MM.1S (cell line): ENCODE data around the gene CALHM3.

Experiments used
- DNase-seq: peaks from one replicate; pipeline ENCODE4 v3.0.0-alpha.2; 2015
- H2AFZ ChIP-seq: fragments of 300-600 bp; sonication (generic); 2 replicates; pipeline ENCODE4 v1.6.0; 2016; ENCODE audit warnings: antibody characterized with exemption, low read length
- H3F3A ChIP-seq: fragments of 300-600 bp; sonication (generic); 2 replicates; pipeline ENCODE4 v1.6.1; 2016; ENCODE audit warnings: mild to moderate bottlenecking, antibody characterized with exemption, low read length, moderate library complexity, mixed read lengths; ENCODE audit not compliant: insufficient read depth
- H3K27ac ChIP-seq: fragments of 300-600 bp; sonication (generic); 2 replicates; pipeline ENCODE4 v1.5.1; 2016; ENCODE audit warnings: mild to moderate bottlenecking, low read length
- H3K27me3 ChIP-seq: fragments of 300-600 bp; sonication (generic); replicated peaks from 2 replicates; pipeline ENCODE4 v1.6.0; 2016; ENCODE audit warnings: low read length; ENCODE audit not compliant: insufficient read depth
- H3K36me3 ChIP-seq: fragments of 300-600 bp; sonication (generic); replicated peaks from 2 replicates; pipeline ENCODE4 v1.6.1; 2016; ENCODE audit warnings: mild to moderate bottlenecking, low read length, mixed read lengths; ENCODE audit not compliant: insufficient read depth
- H3K4me1 ChIP-seq: fragments of 300-600 bp; sonication (generic); 2 replicates; pipeline ENCODE4 v1.6.1; 2016; ENCODE audit warnings: low read length, mixed read lengths
- H3K4me2 ChIP-seq: fragments of 300-600 bp; sonication (generic); 2 replicates; pipeline ENCODE4 v1.6.0; 2016; ENCODE audit warnings: low read depth, low read length
- H3K4me3 ChIP-seq: fragments of 300-600 bp; sonication (generic); 2 replicates; pipeline ENCODE4 v1.5.1; 2016; ENCODE audit warnings: low read length, mixed read lengths
- H3K79me2 ChIP-seq: fragments of 300-600 bp; sonication (generic); 2 replicates; pipeline ENCODE4 v1.6.1; 2016; ENCODE audit warnings: mixed run types, low read length, mixed read lengths
- H3K9ac ChIP-seq: fragments of 300-600 bp; sonication (generic); 2 replicates; pipeline ENCODE4 v1.6.1; 2016; ENCODE audit warnings: low read length, mixed read lengths
- H3K9me2 ChIP-seq: fragments of 300-600 bp; sonication (generic); replicated peaks from 2 replicates; pipeline ENCODE4 v1.6.1; 2016; ENCODE audit warnings: mild to moderate bottlenecking, low read length, mixed read lengths; ENCODE audit not compliant: insufficient read depth
- H3K9me3 ChIP-seq: fragments of 300-600 bp; sonication (generic); replicated peaks from 2 replicates; pipeline ENCODE4 v1.6.1; 2016; ENCODE audit warnings: mild to moderate bottlenecking, low read length, mixed read lengths; ENCODE audit not compliant: insufficient read depth
- H4K20me1 ChIP-seq: fragments of 300-600 bp; sonication (generic); 2 replicates; pipeline ENCODE4 v1.6.1; 2016; ENCODE audit warnings: mild to moderate bottlenecking, low read length, moderate library complexity, mixed read lengths; ENCODE audit not compliant: insufficient read depth
- CTCF ChIP-seq: fragments of 300-600 bp; sonication (generic); IDR thresholded peaks from 2 replicates; pipeline ENCODE4 v1.5.1; 2016; ENCODE audit warnings: antibody characterized with exemption, low read length, mixed read lengths
- EZH2 ChIP-seq: fragments of 300-600 bp; sonication (generic); optimal IDR thresholded peaks from 2 replicates; pipeline ENCODE3; 2017; ENCODE audit warnings: low read depth, mild to moderate bottlenecking, antibody characterized with exemption, low read length, mixed read lengths
- EZH2phosphoT487 ChIP-seq: fragments of 300-600 bp; sonication (generic); IDR thresholded peaks from 2 replicates; pipeline ENCODE4 v1.6.1; 2018; ENCODE audit warnings: antibody characterized with exemption, low read length

The CALHM3 gene

DNA sequence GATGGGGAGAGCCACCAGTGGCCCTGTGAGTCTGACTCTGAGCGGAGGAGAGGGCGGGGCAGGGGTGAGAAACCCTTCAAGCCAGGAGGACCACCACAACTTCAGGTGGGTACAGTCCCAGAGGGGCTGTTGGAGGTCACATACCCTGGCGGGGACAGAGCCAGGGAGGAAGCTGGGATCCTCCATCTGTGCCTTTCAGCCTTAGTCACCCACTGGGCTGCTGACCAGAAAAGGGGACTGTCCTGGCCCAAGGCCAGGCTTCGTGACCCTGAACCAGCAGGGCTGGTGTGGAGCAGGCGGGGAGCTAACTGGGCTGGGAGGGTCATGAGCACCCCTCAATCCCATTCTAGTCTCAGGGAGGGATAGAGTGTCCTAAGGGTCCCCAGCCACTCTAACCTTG is 1.5 kb upstream of the CALHM3 start:
- Histone ChIP-seq H4K20me1 (no peaks in the 10 kb centered on the region), H3F3A (peaks cover 2% of the 10 kb centered on the region; the same call in 1 of the 2 replicates), H3K9me2 (no peaks in the 10 kb centered on the region), H3K36me3 (no peaks in the 10 kb centered on the region), H3K4me1 (peaks cover 9% of the 10 kb centered on the region), H3K27ac (no peak overlapping the region), H3K9ac (no peak overlapping the region), H3K4me2 (no peak overlapping the region), H3K27me3 (no peaks in the 10 kb centered on the region), H3K4me3 (no peak overlapping the region), H3K79me2 (no peaks in the 10 kb centered on the region), H3K9me3 (no peaks in the 10 kb centered on the region), H2AFZ (no peak overlapping the region)
- no peak for DNase-seq
- TF ChIP-seq CTCF (no peak), EZH2phosphoT487 (no peak), EZH2 (no peak)

- Histone ChIP-seq H3K9ac (no peak overlapping the region), H3K4me2 (no peak overlapping the region), H3K4me1 (peaks cover 9% of the 10 kb centered on the region), H3F3A (no peaks in the 10 kb centered on the region), H3K9me3 (no peaks in the 10 kb centered on the region), H3K79me2 (no peaks in the 10 kb centered on the region), H3K27me3 (no peaks in the 10 kb centered on the region), H2AFZ (no peak overlapping the region), H3K27ac (no peak overlapping the region), H4K20me1 (no peaks in the 10 kb centered on the region), H3K9me2 (no peaks in the 10 kb centered on the region), H3K4me3 (no peak overlapping the region), H3K36me3 (no peaks in the 10 kb centered on the region)
- no peak for DNase-seq
- TF ChIP-seq EZH2 (no peak), EZH2phosphoT487 (no peak), CTCF (no peak)
Measured at GRCh38 chr10:103478671-103479070, 369 bp downstream of the CALHM3 start.

DNA sequence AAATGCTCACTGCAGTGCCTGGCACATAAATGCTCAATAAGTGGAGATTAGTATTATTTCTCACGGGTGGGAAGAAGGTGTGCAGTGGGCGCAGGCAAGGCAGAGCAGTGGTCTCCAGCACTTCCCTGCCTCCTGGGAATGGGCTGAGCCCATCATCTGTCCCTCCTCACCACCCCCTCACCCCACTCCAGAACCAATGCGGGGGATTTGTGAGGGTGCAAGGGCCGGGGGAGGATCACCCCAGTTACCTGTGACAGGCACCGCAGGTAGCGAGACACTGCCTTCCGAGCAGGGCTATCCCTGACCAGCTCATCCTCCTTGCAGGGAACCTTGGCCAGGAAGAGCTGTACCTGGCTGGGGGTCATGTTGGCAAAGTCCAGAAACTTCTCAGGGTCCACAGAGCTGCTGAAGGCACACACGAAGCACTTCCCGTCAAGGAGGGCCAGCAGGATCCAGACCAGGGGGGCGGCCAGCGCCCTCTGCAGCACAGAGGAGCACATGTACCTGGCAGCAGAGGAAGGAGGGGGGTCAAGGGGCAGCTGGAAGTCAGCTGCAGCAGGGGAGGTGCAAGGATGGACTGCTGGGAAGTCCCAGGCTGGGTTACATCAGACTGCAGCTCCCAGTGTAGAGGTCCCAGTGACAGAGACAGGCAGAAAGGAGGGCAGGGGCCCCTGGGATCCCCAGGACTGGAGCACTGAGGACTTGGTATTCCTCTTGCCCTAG is 2.8 kb downstream of the CALHM3 start:
- TF ChIP-seq EZH2 (no peak), CTCF (peak; percentile 59)
- no peaks in the 10 kb centered on the region for H3K36me3 ChIP-seq
- H3F3A ChIP-seq = peaks cover 19% of the 10 kb centered on the region
- no peaks in the 10 kb centered on the region for H4K20me1 ChIP-seq
- H3K4me1 ChIP-seq = peaks cover 25% of the 10 kb centered on the region
- H3K27me3 ChIP-seq = no peaks in the 10 kb centered on the region
- no peak overlapping the region for H3K4me2 ChIP-seq
- H2AFZ ChIP-seq = peak overlapping the region; percentile 70
- H3K9ac ChIP-seq = no peak overlapping the region; the same call in 1 of the 2 replicates
- H3K79me2 ChIP-seq = no peaks in the 10 kb centered on the region
- H3K4me3 ChIP-seq = no peak overlapping the region
- no peaks in the 10 kb centered on the region for H3K9me3 ChIP-seq
- no peak overlapping the region for H3K27ac ChIP-seq
- DNase-seq = peak; percentile 31
- no peaks in the 10 kb centered on the region for H3K9me2 ChIP-seq
